H1 (cell line): ENCODE measurements around the gene PYGB. TPM values are rescaled to one million over a fixed set of nuclear protein-coding genes. Genes with fewer than 3 reads are reported as not detected.

ENCODE experiments used
- POU5F1 ChIP-seq: IDR thresholded peaks from 2 replicates; pipeline ENCODE4 v1.6.1; 2011; ENCODE audit warnings: low read depth, mild to moderate bottlenecking, low read length, moderate library complexity
- SRF ChIP-seq: IDR thresholded peaks from 2 replicates; pipeline ENCODE4 v1.6.1; 2011; ENCODE audit warnings: mild to moderate bottlenecking, low read depth, low read length, moderate library complexity
- TBP ChIP-seq: IDR thresholded peaks from 2 replicates; pipeline ENCODE4 v1.6.1; 2011; ENCODE audit warnings: low read depth, low read length, improper control_type of control experiment
- ZNF274 ChIP-seq: IDR thresholded peaks from 2 replicates; pipeline ENCODE4 v1.7.0; 2012; ENCODE audit warnings: low read length, borderline replicate concordance; ENCODE audit errors: extremely low read depth
- polyA plus RNA-seq, 7 experiments: library from polyadenylated mRNA; depleted of rRNA in 3 of 7; stranded (reverse) in 5 of 7; unstranded in 2 of 7; fragments of >200 nt in 5 of 7; fragments of 200-250 nt in 2 of 7; gene quantifications; 1 replicate in 5 of 7; 2 replicates in 1 of 7; 4 replicates in 1 of 7; pipeline versions ENCODE4 v1.2.1 to v1.2.3, GENCODE V29; 2011 to 2013; ENCODE audit warnings: missing spikeins in 2 of 7, mixed read lengths in 2 of 7
- total RNA-seq: library from RNA; stranded (reverse); fragmentation: NEBNext Ultra II Directional; extraction: Animal tissue kit (Norgen Biotek cat#: 25700); gene quantifications from 2 replicates; pipeline ENCODE4 v1.2.1, GENCODE V29; 2021

The PYGB gene
- total and polyA plus RNA-seq, 2 of the 8 experiments (the other 6 are each of a cell fraction or from before 2014, with no cell fraction given): 26.6 to 56.0 TPM

- no peak for TF ChIP-seq SRF
- no peak for TF ChIP-seq POU5F1
- no peak for TF ChIP-seq ZNF274
- TF ChIP-seq TBP: no peak
Measured at GRCh38 chr20:25252686-25253421, 5.0 kb downstream of the PYGB start (continued).
